Caco-2 (cell line): ENCODE results near the gene PCDHGA8. TPM values are rescaled to one million over a fixed set of nuclear protein-coding genes. Genes with fewer than 3 reads are reported as not detected.
"Not testable (repeated sequence)": the region's sequence is repeated elsewhere in the genome, so short reads cannot be mapped to it uniquely, and the experiment has no call there.

Experiments
- BruUV-seq: library from RNA; stranded (reverse); fragments of 400-500 nt; replicated peaks from 2 replicates; lab custom pipeline; 2021; lab: Mats Ljungman, UMichigan
- CTCF ChIA-PET: fragments of 300-600 bp; sonication (Branson Sonifier 250); formaldehyde crosslinking; loops from one replicate; lab custom pipeline; 2022; ENCODE audit warnings: antibody characterized with exemption; lab: Charles Lee
- POLR2A ChIA-PET: fragments of 300-600 bp; sonication (Branson Sonifier 250); formaldehyde crosslinking; loops from one replicate; lab custom pipeline; 2022; ENCODE audit warnings: antibody characterized with exemption; lab: Charles Lee
- DNase-seq, 2 experiments: peaks; one replicate each; pipeline versions ENCODE4 v3.0.0 to v3.0.0-alpha.2; 2020 to 2022
- H3K27me3 ChIP-seq: replicated peaks from 2 replicates; pipeline ENCODE4 v1.6.0; 2011; ENCODE audit warnings: low read length; ENCODE audit not compliant: control insufficient read depth, insufficient read depth
- H3K36me3 ChIP-seq: 2 replicates; pipeline ENCODE4 v1.5.1; 2011; ENCODE audit warnings: low read length; ENCODE audit not compliant: control insufficient read depth, insufficient read depth
- H3K4me1 ChIP-seq: fragments of 250-450 bp; sonication (Bioruptor Pico); 2 replicates; pipeline ENCODE4 v1.5.1; 2020; ENCODE audit warnings: mild to moderate bottlenecking
- H3K4me3 ChIP-seq: 2 replicates; pipeline ENCODE4 v1.5.1; 2011; ENCODE audit warnings: low read depth, mild to moderate bottlenecking, control low read depth, low read length
- H3K9me3 ChIP-seq: fragments of 250-450 bp; sonication (Bioruptor Pico); 2 replicates; pipeline ENCODE4 v1.5.1; 2020; ENCODE audit warnings: mild to moderate bottlenecking, moderate library complexity
- H3K27ac Mint-ChIP-seq: one replicate; pipeline ENCODE4 v1.8.0; 2022; ENCODE audit warnings: mixed read lengths; ENCODE audit not compliant: unreplicated experiment
- H3K27me3 Mint-ChIP-seq: one replicate; pipeline ENCODE4 v1.8.0; 2022; ENCODE audit warnings: mixed read lengths; ENCODE audit not compliant: insufficient read depth, unreplicated experiment
- H3K36me3 Mint-ChIP-seq: one replicate; pipeline ENCODE4 v1.8.0; 2022; ENCODE audit warnings: mild to moderate bottlenecking, mixed read lengths; ENCODE audit not compliant: insufficient read depth, unreplicated experiment
- H3K4me1 Mint-ChIP-seq: one replicate; pipeline ENCODE4 v1.8.0; 2022; ENCODE audit warnings: low read depth, mixed read lengths; ENCODE audit not compliant: unreplicated experiment
- H3K4me3 Mint-ChIP-seq: one replicate; pipeline ENCODE4 v1.8.0; 2022; ENCODE audit warnings: mild to moderate bottlenecking, moderate library complexity, mixed read lengths; ENCODE audit not compliant: unreplicated experiment
- H3K9me3 Mint-ChIP-seq: one replicate; pipeline ENCODE4 v1.8.0; 2022; ENCODE audit warnings: mixed read lengths; ENCODE audit not compliant: unreplicated experiment
- CTCF ChIP-seq, 2 experiments: fragments of 200-600 bp in 1 of 2; IDR thresholded peaks; 1 replicate in 1 of 2; 2 replicates in 1 of 2; pipeline versions ENCODE4 v1.5.1 to v1.8.0; 2011 to 2022; ENCODE audit warnings: antibody characterized with exemption in 1 of 2, control low read depth in 1 of 2, inconsistent platforms in 1 of 2, low read depth in 1 of 2, low read length in 1 of 2, mild to moderate bottlenecking in 1 of 2, moderate library complexity in 1 of 2; ENCODE audit not compliant: insufficient read depth in 1 of 2, severe bottlenecking in 1 of 2, unreplicated experiment in 1 of 2
- intact Hi-C: fragments of 100-400 bp; cut with micrococcal nuclease; formaldehyde crosslinking; loops from one replicate; pipeline ENCODE4 v1.10.0; 2022; ENCODE audit not compliant: unreplicated experiment
- total RNA-seq: library from RNA; stranded (reverse); gene quantifications from 2 replicates; pipeline ENCODE4 v1.2.3, GENCODE V29; 2022

PCDHGA8 gene
- total RNA-seq, 1 experiment from 2014 or later: 0.18 TPM

DNA sequence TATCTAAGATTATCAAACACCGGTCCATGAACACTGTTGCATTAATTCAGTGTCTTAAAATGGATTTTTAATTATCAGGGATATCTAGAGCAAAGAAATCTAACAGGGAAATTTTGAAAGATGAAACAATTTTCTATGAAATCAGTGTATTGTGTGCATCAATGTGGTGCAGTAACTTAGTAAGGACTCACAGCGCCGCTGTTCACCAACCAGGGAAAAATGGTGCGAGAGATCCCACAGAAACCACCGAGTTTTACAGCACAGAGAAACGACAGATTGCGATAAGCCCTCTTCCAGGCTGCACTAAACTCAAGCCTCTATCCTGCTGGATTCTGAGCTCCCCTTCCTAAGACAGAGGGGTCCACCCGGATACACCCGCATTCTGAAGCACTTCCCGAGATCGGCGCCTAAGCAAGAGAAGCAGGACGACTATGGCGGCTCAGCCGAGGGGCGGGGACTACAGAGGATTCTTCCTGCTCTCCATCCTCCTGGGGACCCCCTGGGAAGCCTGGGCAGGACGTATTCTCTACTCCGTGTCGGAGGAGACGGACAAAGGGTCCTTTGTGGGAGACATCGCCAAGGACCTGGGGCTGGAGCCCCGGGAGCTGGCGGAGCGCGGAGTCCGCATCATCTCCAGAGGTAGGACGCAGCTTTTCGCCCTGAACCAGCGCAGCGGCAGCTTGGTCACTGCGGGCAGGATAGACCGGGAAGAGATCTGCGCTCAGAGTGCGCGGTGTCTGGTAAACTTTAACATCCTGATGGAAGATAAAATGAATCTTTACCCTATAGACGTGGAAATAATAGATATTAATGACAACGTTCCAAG is 9.8 kb upstream of the PCDHGA8 start, which contains the start of gene PCDHGA7:
PCDHGA7 (plus strand) TSS at position 274 of the 826 bp plus-strand sequence; CDS start at position 432, 158 bp downstream.
- BruUV-seq: no TSS peak
- no peak within 1 kb of the TSS for H3K27ac Mint-ChIP-seq

GRCh38 chr5:141383345-141383744 is 9.1 kb upstream of the PCDHGA8 start:
- Mint-ChIP-seq H3K4me1 (no peaks in the 10 kb centered on the region), H3K27me3 (no peaks in the 10 kb centered on the region), H3K9me3 (no peaks in the 10 kb centered on the region), H3K27ac (no peak overlapping the region), H3K36me3 (no peaks in the 10 kb centered on the region), H3K4me3 (no peak overlapping the region)
- no TSS peak for BruUV-seq
- Histone ChIP-seq H3K27me3 (no peaks in the 10 kb centered on the region), H3K4me3 (no peak overlapping the region), H3K36me3 (no peaks in the 10 kb centered on the region), H3K4me1 (no peaks in the 10 kb centered on the region), H3K9me3 (no peaks in the 10 kb centered on the region; the same call in 1 of the 2 replicates)
- ChIA-PET POLR2A (no interaction called here), CTCF (no interaction called here)
- TF ChIP-seq CTCF (IDR thresholded peaks at IDR 0.05; ENCODE audit: insufficient read depth in 1 of 2, low read depth in 1 of 2, low read length in 1 of 2, severe bottlenecking in 1 of 2, unreplicated experiment in 1 of 2): no peak
- intact Hi-C loops: no loop called here
- no peak for DNase-seq

More for the DNA sequence above, 9.8 kb upstream of the PCDHGA8 start, which contains the start of gene PCDHGA7:
- H3K36me3 ChIP-seq: no peaks in the 10 kb centered on the region
- H3K4me3 ChIP-seq: no peak within 1 kb of the TSS
- H3K4me3 Mint-ChIP-seq: no peak within 1 kb of the TSS
- H3K9me3 Mint-ChIP-seq: no peaks in the 10 kb centered on the region
- H3K36me3 Mint-ChIP-seq: no peaks in the 10 kb centered on the region
- no peaks in the 10 kb centered on the region for H3K27me3 Mint-ChIP-seq
- ChIA-PET POLR2A (no interaction called here), CTCF (no interaction called here)
- H3K27me3 ChIP-seq: no peaks in the 10 kb centered on the region
- intact Hi-C loops: no loop called here
- no peaks in the 10 kb centered on the region for H3K4me1 ChIP-seq
- no peak for DNase-seq
- no peaks in the 10 kb centered on the region for H3K4me1 Mint-ChIP-seq
- TF ChIP-seq CTCF (IDR thresholded peaks at IDR 0.05; ENCODE audit: insufficient read depth in 1 of 2, low read depth in 1 of 2, low read length in 1 of 2, severe bottlenecking in 1 of 2, unreplicated experiment in 1 of 2): no peak
- no peaks in the 10 kb centered on the region; the same call in 1 of the 2 replicates for H3K9me3 ChIP-seq

GRCh38 chr5:141384471-141385267 is 7.8 kb upstream of the PCDHGA8 start:
- Mint-ChIP-seq H3K4me1 (no peaks in the 10 kb centered on the region), H3K36me3 (no peaks in the 10 kb centered on the region), H3K9me3 (peaks cover 12% of the 10 kb centered on the region), H3K27ac (no peak overlapping the region), H3K27me3 (no peaks in the 10 kb centered on the region), H3K4me3 (no peak overlapping the region)
- Histone ChIP-seq H3K9me3 (no peaks in the 10 kb centered on the region; the same call in 1 of the 2 replicates), H3K4me1 (no peaks in the 10 kb centered on the region), H3K36me3 (no peaks in the 10 kb centered on the region), H3K27me3 (no peaks in the 10 kb centered on the region), H3K4me3 (no peak overlapping the region)
- BruUV-seq: no TSS peak
- intact Hi-C loops: no loop called here
- CTCF ChIA-PET: no interaction called here
- POLR2A ChIA-PET: no interaction called here
- no peak for TF ChIP-seq CTCF (IDR thresholded peaks at IDR 0.05; ENCODE audit: insufficient read depth in 1 of 2, low read depth in 1 of 2, low read length in 1 of 2, severe bottlenecking in 1 of 2, unreplicated experiment in 1 of 2)
- DNase-seq: no peak

- H3K9me3 ChIP-seq, BruUV-seq, H3K4me3 ChIP-seq, H3K27me3 ChIP-seq, H3K4me3 Mint-ChIP-seq, H3K36me3 ChIP-seq, H3K27ac Mint-ChIP-seq, H3K4me1 ChIP-seq, H3K4me1 Mint-ChIP-seq, H3K36me3 Mint-ChIP-seq, intact Hi-C loops, POLR2A ChIA-PET, H3K27me3 Mint-ChIP-seq, CTCF ChIA-PET, DNase-seq: not testable (repeated sequence)
- H3K9me3 Mint-ChIP-seq: peaks cover 19% of the 10 kb centered on the region
These were observed 4.7 kb upstream of the PCDHGA8 start, which contains the start of gene PCDHGB4 for GRCh38 chr5:141387557-141388311. PCDHGB4 (plus strand) TSS chr5:141387698; CDS start chr5:141387885, 187 bp downstream.
